Uterus (tissue), 4 donors: ENCODE data around the gene CEP63. TPM values are rescaled to one million over a fixed set of nuclear protein-coding genes. Genes with fewer than 3 reads are reported as not detected.

Experiments
- DNase-seq, 2 donors: peaks; one replicate each; pipeline ENCODE4 v3.0.0-alpha.2; 2019 to 2020
- H3K27ac ChIP-seq, 2 donors: fragments of 200-600 bp; sonication (generic); 1 replicate in 1 of 2; 2 replicates in 1 of 2; pipeline ENCODE4 v1.5.1; 2016 to 2018
- H3K27me3 ChIP-seq, 2 donors: fragments of 200-600 bp; sonication (generic); one replicate each; pipeline ENCODE4 v1.5.1; 2018 to 2019; ENCODE audit warnings: control low read depth in 1 of 2
- H3K36me3 ChIP-seq, 2 donors: fragments of 200-600 bp; sonication (generic); one replicate each; pipeline ENCODE4 v1.5.1; 2019; ENCODE audit warnings: control low read depth in 1 of 2
- H3K4me1 ChIP-seq, 2 donors: fragments of 200-600 bp; sonication (generic); one replicate each; pipeline ENCODE4 v1.5.1; 2018 to 2019; ENCODE audit warnings: control low read depth in 1 of 2
- H3K4me3 ChIP-seq, 2 donors: fragments of 200-600 bp; sonication (generic); 1 replicate in 1 of 2; 2 replicates in 1 of 2; pipeline ENCODE4 v1.5.1; 2018 to 2019; ENCODE audit warnings: mild to moderate bottlenecking in 1 of 2
- H3K9me3 ChIP-seq, 2 donors: fragments of 200-600 bp; sonication (generic); one replicate each; pipeline ENCODE4 v1.5.1; 2019; ENCODE audit warnings: control low read depth in 1 of 2
- CTCF ChIP-seq, 4 experiments: fragments of 200-600 bp in 2 of 4; fragments of 450-650 bp in 2 of 4; sonication (generic) in 2 of 4; IDR thresholded peaks; one replicate each; pipeline ENCODE4 v1.5.1; 2016 to 2019; ENCODE audit warnings: antibody characterized with exemption in 4 of 4, mild to moderate bottlenecking in 2 of 4, moderate library complexity in 1 of 4
- POLR2A ChIP-seq, 2 donors: fragments of 450-650 bp; IDR thresholded peaks; one replicate each; pipeline ENCODE4 v1.6.1; 2016; ENCODE audit warnings: antibody characterized with exemption in 2 of 2, mild to moderate bottlenecking in 1 of 2, moderate library complexity in 1 of 2
- intact Hi-C: fragments of 100-400 bp; cut with DNase I; formaldehyde crosslinking; loops from one replicate; pipeline ENCODE4 v1.15.1; 2023; ENCODE audit warnings: low total_unique reads
- total RNA-seq, 4 donors: library from RNA; depleted of rRNA in 3 of 4; stranded (reverse); fragments of >200 nt in 3 of 4; gene quantifications; one replicate each; pipeline versions ENCODE4 v1.1.0 to v1.2.4, GENCODE V29; 2014 to 2023
- donor health status: DM: yes; HTN: yes; CAD: no.

CEP63 gene
- total RNA-seq, 4 donors from 2014 or later: 5.9 to 25.5 (median 16.5) TPM

DNA sequence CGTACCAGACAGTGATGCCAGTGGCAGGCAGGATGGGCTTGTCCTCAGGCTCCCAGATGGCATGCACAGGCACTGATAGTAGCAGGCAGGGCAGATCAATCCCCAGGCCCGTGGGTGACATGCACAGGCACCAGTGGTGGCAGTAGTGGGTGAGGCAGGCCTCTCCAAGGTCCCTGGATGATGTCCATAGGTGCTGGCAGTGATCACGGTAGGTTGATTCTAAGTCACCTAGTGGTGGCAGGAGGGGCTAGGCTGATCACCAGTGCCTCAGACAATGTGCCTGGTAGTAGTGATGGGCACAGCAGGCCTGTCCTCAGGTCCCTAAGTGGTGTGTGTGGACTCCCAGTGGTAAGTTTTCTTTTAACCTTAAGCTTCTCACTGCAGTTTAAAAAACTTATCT lies 19.6 kb downstream of the CEP63 start:
- DNase-seq: no peak
- no peaks in the 10 kb centered on the region for H3K36me3 ChIP-seq
- H3K4me3 ChIP-seq: no peak overlapping the region
- H3K27me3 ChIP-seq: no peaks in the 10 kb centered on the region
- H3K9me3 ChIP-seq: peaks cover 0 to 12% of the 10 kb centered on the region in 2 donors
- intact Hi-C loops: no loop called here
- no peaks in the 10 kb centered on the region for H3K4me1 ChIP-seq
- no peak for TF ChIP-seq POLR2A (IDR thresholded peaks at IDR 0.05)
- TF ChIP-seq CTCF (IDR thresholded peaks at IDR 0.05): no peak
- no peak overlapping the region for H3K27ac ChIP-seq

DNA sequence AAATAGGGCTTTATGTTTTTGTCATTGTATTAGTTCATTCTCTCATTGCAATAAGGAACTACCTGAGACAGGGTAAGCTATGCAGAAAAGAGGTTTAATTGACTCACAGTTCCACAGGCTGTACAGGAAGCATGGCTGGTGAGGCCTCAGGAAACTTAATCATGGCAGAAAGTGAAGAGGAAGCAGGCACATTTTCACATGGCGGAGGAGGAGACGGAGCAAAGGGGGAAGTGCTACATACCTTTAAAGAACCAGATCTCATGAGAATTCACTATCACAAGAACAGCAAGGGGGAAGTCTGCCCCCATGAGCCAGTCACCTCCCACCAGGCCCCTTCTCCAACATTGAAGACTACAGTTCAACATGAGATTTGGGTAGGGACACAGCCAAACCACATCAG lies 25.6 kb downstream of the CEP63 start:
- Histone ChIP-seq H3K27me3 (no peaks in the 10 kb centered on the region), H3K36me3 (no peaks in the 10 kb centered on the region), H3K4me3 (no peak overlapping the region), H3K27ac (no peak overlapping the region), H3K4me1 (no peaks in the 10 kb centered on the region), H3K9me3 (no peaks in the 10 kb centered on the region)
- TF ChIP-seq CTCF (IDR thresholded peaks at IDR 0.05): no peak
- TF ChIP-seq POLR2A (IDR thresholded peaks at IDR 0.05): no peak
- DNase-seq: no peak
- intact Hi-C loops: no loop called here

- Histone ChIP-seq H3K36me3 (no peaks in the 10 kb centered on the region), H3K4me1 (no peaks in the 10 kb centered on the region), H3K27ac (no peak overlapping the region), H3K4me3 (no peak overlapping the region), H3K9me3 (peaks cover 0 to 5% of the 10 kb centered on the region in 2 donors), H3K27me3 (no peaks in the 10 kb centered on the region)
- intact Hi-C loops: no loop called here
- no peak for TF ChIP-seq CTCF (IDR thresholded peaks at IDR 0.05)
- TF ChIP-seq POLR2A (IDR thresholded peaks at IDR 0.05): no peak
- DNase-seq: no peak
Measured at GRCh38 chr3:134516905-134517304, 31.0 kb downstream of the CEP63 start.

GRCh38 chr3:134517791-134518190 lies 31.9 kb downstream of the CEP63 start:
- intact Hi-C loops: no loop called here
- TF ChIP-seq CTCF (IDR thresholded peaks at IDR 0.05): no peak
- TF ChIP-seq POLR2A (IDR thresholded peaks at IDR 0.05): no peak
- Histone ChIP-seq H3K27me3 (no peaks in the 10 kb centered on the region), H3K36me3 (no peaks in the 10 kb centered on the region), H3K4me1 (no peaks in the 10 kb centered on the region), H3K9me3 (peaks cover 0 to 5% of the 10 kb centered on the region in 2 donors), H3K4me3 (no peak overlapping the region), H3K27ac (no peak overlapping the region)
- DNase-seq: no peak

DNA sequence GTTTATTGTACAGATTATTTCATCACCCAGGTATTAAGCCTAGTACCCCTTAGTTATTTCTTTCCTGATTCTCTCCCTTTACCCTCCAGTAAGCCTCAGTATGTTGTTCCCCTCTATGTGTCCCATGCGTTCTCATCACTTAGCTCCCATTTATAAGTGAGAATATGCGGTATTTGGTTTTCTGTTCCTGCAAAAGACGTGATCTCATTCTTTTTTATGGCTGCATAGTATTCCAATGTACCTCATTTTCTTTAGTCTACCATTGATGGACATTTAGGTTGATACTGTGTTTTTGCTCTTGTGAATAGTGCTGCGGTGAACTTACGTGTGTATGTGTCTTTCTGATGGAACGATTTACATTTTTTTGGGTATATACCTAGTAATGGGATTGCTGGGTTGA lies 36.7 kb downstream of the CEP63 start:
- intact Hi-C loops: no loop called here

More for the DNA sequence above, 36.7 kb downstream of the CEP63 start:
- Histone ChIP-seq H3K27me3 (no peaks in the 10 kb centered on the region), H3K4me1 (no peaks in the 10 kb centered on the region), H3K36me3 (no peaks in the 10 kb centered on the region), H3K9me3 (peaks cover 0 to 23% of the 10 kb centered on the region in 2 donors), H3K4me3 (no peak overlapping the region), H3K27ac (no peak overlapping the region)
- TF ChIP-seq CTCF (IDR thresholded peaks at IDR 0.05) (no peak), POLR2A (IDR thresholded peaks at IDR 0.05) (no peak)
- DNase-seq: no peak
